GM12878 (cell line): ENCODE data around the gene KIF15. TPM values are rescaled to one million over a fixed set of nuclear protein-coding genes. Genes with fewer than 3 reads are reported as not detected.
"Not testable (repeated sequence)": the region's sequence is repeated elsewhere in the genome, so short reads cannot be mapped to it uniquely, and the experiment has no call there.

Experiments used
- ATAC-seq: fragments of 200-7000 bp; cut with Tn5 transposase; 3 replicates; pipeline ENCODE4 v1.9.1; 2020; ENCODE audit warnings: mild to moderate bottlenecking, moderate library complexity
- BruUV-seq: library from RNA; stranded (reverse); fragments of 400-500 nt; replicated peaks from 2 replicates; lab custom pipeline; 2021; lab: Mats Ljungman, UMichigan
- CTCF ChIA-PET: fragments of 300-600 bp; sonication (Branson Sonifier 250); formaldehyde crosslinking; extraction: SDS; loops from one replicate; lab custom pipeline; 2021; ENCODE audit warnings: inconsistent platforms; lab: Yijun Ruan, JAX
- POLR2A ChIA-PET: fragments of 350-600 bp; formaldehyde crosslinking; extraction: SDS; loops from one replicate; lab custom pipeline; 2021; ENCODE audit warnings: inconsistent platforms; lab: Charles Lee
- RAD21 ChIA-PET: fragments of 300-600 bp; sonication (Branson Sonifier 250); formaldehyde crosslinking; loops from one replicate; lab custom pipeline; 2023; ENCODE audit warnings: antibody characterized with exemption; ENCODE audit not compliant: unreplicated experiment; lab: Charles Lee
- SMC1A ChIA-PET: fragments of 300-600 bp; sonication (Branson Sonifier 250); formaldehyde crosslinking; loops from one replicate; lab custom pipeline; 2023; ENCODE audit not compliant: unreplicated experiment, uncharacterized antibody; lab: Charles Lee
- DNase-seq: peaks from one replicate; pipeline ENCODE4 v3.0.0-alpha.2; 2011; ENCODE audit warnings: low read depth, low spot score
- FAIRE-seq: peaks from 3 replicates; lab custom pipeline; 2011; peaks lifted over from hg19 to GRCh38; lab: Jason Lieb, UNC
- H2AFZ ChIP-seq: 2 replicates; pipeline ENCODE4 v1.6.0; 2011; ENCODE audit warnings: low read depth, low read length, control low read depth; ENCODE audit not compliant: control insufficient read depth
- H3K27ac ChIP-seq: 2 replicates; pipeline ENCODE4 v1.5.1; 2011; ENCODE audit warnings: control low read depth; ENCODE audit not compliant: control insufficient read depth, insufficient read depth
- H3K27me3 ChIP-seq, 2 experiments: replicated peaks in 1 of 2; 2 replicates each; pipeline versions ENCODE4 v1.6.0 to v1.6.1; 2011; ENCODE audit warnings: low read length in 1 of 2; ENCODE audit not compliant: control insufficient read depth in 2 of 2, insufficient read depth in 2 of 2
- H3K36me3 ChIP-seq, 2 experiments: 2 replicates each; pipeline ENCODE4 v1.5.1; 2011; ENCODE audit warnings: low read length in 1 of 2; ENCODE audit not compliant: control insufficient read depth in 2 of 2, insufficient read depth in 2 of 2
- H3K4me1 ChIP-seq: 2 replicates; pipeline ENCODE4 v1.6.1; 2011; ENCODE audit warnings: mild to moderate bottlenecking, low read length, moderate library complexity, mixed read lengths; ENCODE audit not compliant: control insufficient read depth, insufficient read depth
- H3K4me2 ChIP-seq: 2 replicates; pipeline ENCODE4 v1.6.0; 2011; ENCODE audit warnings: control low read depth; ENCODE audit not compliant: control insufficient read depth, insufficient read depth
- H3K4me3 ChIP-seq: fragments of 200-600 bp; sonication (generic); 2 replicates; pipeline ENCODE4 v1.5.1; 2016
- H3K79me2 ChIP-seq: 2 replicates; pipeline ENCODE4 v1.6.0; 2011; ENCODE audit warnings: low read length; ENCODE audit not compliant: control insufficient read depth, insufficient read depth
- H3K9ac ChIP-seq: 2 replicates; pipeline ENCODE4 v1.8.0; 2011; ENCODE audit warnings: low read length, control low read depth, mixed read lengths; ENCODE audit not compliant: control insufficient read depth, insufficient read depth
- H3K9me3 ChIP-seq: replicated peaks from 3 replicates; pipeline ENCODE4 v1.5.1; 2011; ENCODE audit warnings: mild to moderate bottlenecking, low read length; ENCODE audit not compliant: control insufficient read depth, insufficient read depth
- H4K20me1 ChIP-seq: 2 replicates; pipeline ENCODE4 v1.6.0; 2011; ENCODE audit not compliant: control insufficient read depth, insufficient read depth
- MTA2 ChIP-seq: fragments of 450-650 bp; IDR thresholded peaks from 2 replicates; pipeline ENCODE4 v1.6.1; 2016; ENCODE audit warnings: low read depth, mild to moderate bottlenecking, moderate library complexity
- POLR2A ChIP-seq: IDR thresholded peaks from 2 replicates; pipeline ENCODE4 v1.6.1; 2011; ENCODE audit warnings: low read depth, mild to moderate bottlenecking, low read length
- SPI1 ChIP-seq: IDR thresholded peaks from 2 replicates; pipeline ENCODE4 v1.6.1; 2011; ENCODE audit warnings: low read depth, mild to moderate bottlenecking, low read length, moderate library complexity, borderline replicate concordance; ENCODE audit not compliant: insufficient read depth
- WGBS: methylation state at CpG from one replicate; pipeline ENCODE4 v1.1.6; 2016; ENCODE audit warnings: low lambda C conversion rate; ENCODE audit not compliant: insufficient replicate concordance, insufficient coverage; ENCODE audit errors: missing lambda C conversion rate; 5-methylcytosine and 5-hydroxymethylcytosine counted together
- in situ Hi-C: fragments of 300-500 bp; cut with MboI; formaldehyde crosslinking; loops from 9 replicates; pipeline ENCODE4 v1.14.3; 2018; ENCODE audit warnings: mixed read lengths
- intact Hi-C: fragments of 100-400 bp; cut with micrococcal nuclease; formaldehyde crosslinking; loops from one replicate; pipeline ENCODE4 v1.14.2; 2022; ENCODE audit not compliant: unreplicated experiment
- polyA plus RNA-seq, 11 experiments: library from polyadenylated mRNA; depleted of rRNA in 4 of 11; unstranded in 6 of 11; stranded (reverse) in 5 of 11; fragments of >200 nt; fragmentation: Nextera tagmentation in 4 of 11; fragmentation: Illumina TruSeq in 1 of 11; extraction: Ambion mirVana in 4 of 11; extraction: Trizol in 1 of 11; gene quantifications; 1 replicate in 1 of 11; 2 replicates in 10 of 11; pipeline versions ENCODE4 v1.2.1 to v1.2.3, GENCODE V29; 2011 to 2016; ENCODE audit warnings: inconsistent platforms in 2 of 11, missing spikeins in 2 of 11, low read depth in 1 of 11
- total RNA-seq, 4 experiments: library from RNA; depleted of rRNA in 3 of 4; stranded (reverse); fragments of >200 nt in 3 of 4; fragmentation: Illumina TruSeq in 1 of 4; extraction: Trizol in 1 of 4; gene quantifications; 2 replicates each; pipeline versions ENCODE4 v1.2.1 to v1.2.3, GENCODE V29; 2013 to 2021

Gene KIF15
- total and polyA plus RNA-seq, 10 of the 15 experiments (the other 5 are each of a cell fraction or from before 2014, with no cell fraction given): 12.3 to 51.8 (median 26.0) TPM

DNA sequence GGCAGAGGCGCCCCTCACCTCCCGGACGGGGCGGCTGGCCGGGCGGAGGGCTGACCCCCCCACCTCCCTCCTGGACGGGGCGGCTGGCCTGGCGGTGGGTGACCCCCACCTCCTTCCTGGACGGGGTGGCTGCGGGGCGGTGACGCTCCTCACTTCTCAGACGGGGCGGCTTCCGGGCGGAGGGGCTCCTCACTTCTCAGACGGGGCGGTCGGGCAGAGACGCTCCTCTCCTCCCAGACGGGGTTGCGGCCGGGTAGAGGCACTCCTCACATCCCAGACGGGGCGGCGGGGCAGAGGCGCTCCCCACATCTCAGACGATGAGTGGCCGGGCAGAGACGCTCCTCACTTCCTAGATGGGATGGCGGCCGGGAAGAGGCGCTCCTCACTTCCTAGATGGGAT, 59.6 kb downstream of the KIF15 start:
- POLR2A ChIA-PET, H3K4me1 ChIP-seq, H3K4me3 ChIP-seq, FAIRE-seq, BruUV-seq, H3K9ac ChIP-seq, intact Hi-C loops, ATAC-seq, H4K20me1 ChIP-seq, RAD21 ChIA-PET, H3K79me2 ChIP-seq, DNase-seq, H3K27me3 ChIP-seq, in situ Hi-C loops, H3K9me3 ChIP-seq, H2AFZ ChIP-seq, CTCF ChIA-PET, H3K27ac ChIP-seq, H3K4me2 ChIP-seq, SMC1A ChIA-PET, H3K36me3 ChIP-seq: not testable (repeated sequence)
- WGBS: no CpG with 5 or more reads among the region's 34 CpGs

DNA sequence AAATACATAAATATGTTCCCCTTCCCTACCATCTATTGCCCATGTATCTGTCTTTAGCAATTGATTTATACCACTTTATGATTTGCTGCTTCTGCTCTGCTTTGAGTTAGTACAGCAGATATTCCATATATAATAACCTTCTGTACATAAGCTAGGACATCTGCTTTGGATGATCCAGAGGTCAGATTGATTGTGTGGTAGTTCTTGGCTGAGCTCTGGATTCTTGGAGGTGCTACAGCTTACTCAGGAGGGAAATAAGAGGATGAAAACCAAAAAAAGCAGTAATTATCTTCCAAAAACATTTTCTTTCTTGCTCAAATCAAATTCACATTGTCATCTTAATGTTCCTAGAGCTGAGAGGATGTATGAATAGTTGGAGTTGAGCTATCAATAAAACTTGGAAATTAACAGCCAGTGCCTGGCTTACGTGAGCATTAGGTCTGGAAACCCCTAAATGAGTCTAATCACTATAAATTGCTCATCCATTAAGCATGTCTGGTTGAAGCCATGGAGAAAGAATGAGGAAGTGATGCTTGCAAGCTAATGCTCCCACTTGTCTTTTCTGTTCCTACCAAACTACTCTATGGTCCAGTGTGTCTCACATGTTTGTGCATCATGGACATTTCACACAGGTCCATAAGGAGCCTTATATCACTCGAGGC, 63.8 kb downstream of the KIF15 start:
- FAIRE-seq (no peak), DNase-seq (no peak), ATAC-seq (peak; percentile 31; the same call in 2 of the 3 replicates)
- no peaks in the 10 kb centered on the region for H4K20me1 ChIP-seq
- no peak overlapping the region for H2AFZ ChIP-seq
- POLR2A ChIA-PET: no interaction called here
- SMC1A ChIA-PET: interaction anchor here (0.9 to 1.6 kb wide), 4 partner anchors 11 to 386 kb away, joined by 3 to 5 read pairs (median 4); no protein-coding TSS in a partner anchor
- CTCF ChIA-PET: interaction anchor here (1.2 kb wide), 1 partner anchor 10 kb away, joined by 5 read pairs; no protein-coding TSS in a partner anchor
- H3K27me3 ChIP-seq: no peaks in the 10 kb centered on the region
- no peak overlapping the region for H3K27ac ChIP-seq
- no peak overlapping the region for H3K4me2 ChIP-seq
- no peak overlapping the region for H3K4me3 ChIP-seq
- in situ Hi-C loops (no loop called here), intact Hi-C loops (no loop called here)
- H3K36me3 ChIP-seq: peaks cover 4% of the 10 kb centered on the region in 2 experiments; a peak in 2 of 4 replicates
- H3K79me2 ChIP-seq: no peaks in the 10 kb centered on the region
- BruUV-seq: no TSS peak
- H3K9ac ChIP-seq: no peak overlapping the region
- no peaks in the 10 kb centered on the region for H3K4me1 ChIP-seq
- no peaks in the 10 kb centered on the region for H3K9me3 ChIP-seq
- no peak for TF ChIP-seq POLR2A
- TF ChIP-seq SPI1: peak; percentile 82
- TF ChIP-seq MTA2: no peak
- 95% methylated on average over 2 of the region's 2 CpGs for WGBS
- RAD21 ChIA-PET: no interaction called here
